ENCODE measurements around the gene TBC1D22A. TPM values are rescaled to one million over a fixed set of nuclear protein-coding genes. Genes with fewer than 3 reads are reported as not detected.

The TBC1D22A gene
- total and polyA plus RNA-seq, 4 donors: 4.1 to 12.4 (median 8.4) TPM

DNA sequence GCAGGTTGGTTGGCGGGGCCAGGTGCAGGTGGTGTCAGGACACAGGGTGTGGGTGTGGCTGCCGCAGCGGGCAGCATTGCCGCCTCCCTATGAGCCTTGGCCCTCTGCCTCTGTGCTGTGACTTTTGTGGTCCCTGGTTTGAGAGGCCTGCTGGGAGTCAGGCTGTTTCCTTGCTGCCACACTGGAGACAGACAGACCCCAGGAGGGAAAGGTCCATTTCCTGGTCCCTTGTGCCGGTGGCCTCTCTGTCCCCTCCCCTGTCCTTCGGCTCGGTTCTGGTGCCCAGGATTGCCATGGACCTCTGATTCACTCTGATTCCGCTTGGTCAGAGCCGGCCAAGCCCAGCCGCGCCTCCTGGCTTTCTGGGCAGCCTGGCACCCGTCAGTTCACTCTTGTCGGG is 196.9 kb downstream of the TBC1D22A start:
- Histone ChIP-seq H3K9ac (ENCODE audit: low read depth in 1 of 2, low read length in 2 of 2) (no peak overlapping the region), H3K27ac (ENCODE audit: low read depth in 1 of 2, low read length in 2 of 2) (no peak overlapping the region), H3K9me3 (ENCODE audit: control insufficient read depth in 4 of 4, low read length in 3 of 4) (no peaks in the 10 kb centered on the region), H3K36me3 (ENCODE audit: control insufficient read depth in 4 of 4, insufficient read depth in 3 of 4, low read depth in 1 of 4, low read length in 3 of 4) (no peaks in the 10 kb centered on the region), H3K4me3 (ENCODE audit: low read depth in 1 of 3, low read length in 3 of 3) (no peak overlapping the region), H3K27me3 (ENCODE audit: control insufficient read depth in 4 of 4, insufficient read depth in 4 of 4, low read length in 3 of 4) (no peaks in the 10 kb centered on the region), H3K4me1 (ENCODE audit: control insufficient read depth in 4 of 4, insufficient read depth in 4 of 4, low read length in 3 of 4) (no peaks in the 10 kb centered on the region)
- no peak for DNase-seq (ENCODE audit: low spot score)
- no peak for TF ChIP-seq SP1 (IDR thresholded peaks at IDR 0.05)
- TF ChIP-seq NR2F2 (IDR thresholded peaks at IDR 0.05): no peak
- TF ChIP-seq, protein P1, sequence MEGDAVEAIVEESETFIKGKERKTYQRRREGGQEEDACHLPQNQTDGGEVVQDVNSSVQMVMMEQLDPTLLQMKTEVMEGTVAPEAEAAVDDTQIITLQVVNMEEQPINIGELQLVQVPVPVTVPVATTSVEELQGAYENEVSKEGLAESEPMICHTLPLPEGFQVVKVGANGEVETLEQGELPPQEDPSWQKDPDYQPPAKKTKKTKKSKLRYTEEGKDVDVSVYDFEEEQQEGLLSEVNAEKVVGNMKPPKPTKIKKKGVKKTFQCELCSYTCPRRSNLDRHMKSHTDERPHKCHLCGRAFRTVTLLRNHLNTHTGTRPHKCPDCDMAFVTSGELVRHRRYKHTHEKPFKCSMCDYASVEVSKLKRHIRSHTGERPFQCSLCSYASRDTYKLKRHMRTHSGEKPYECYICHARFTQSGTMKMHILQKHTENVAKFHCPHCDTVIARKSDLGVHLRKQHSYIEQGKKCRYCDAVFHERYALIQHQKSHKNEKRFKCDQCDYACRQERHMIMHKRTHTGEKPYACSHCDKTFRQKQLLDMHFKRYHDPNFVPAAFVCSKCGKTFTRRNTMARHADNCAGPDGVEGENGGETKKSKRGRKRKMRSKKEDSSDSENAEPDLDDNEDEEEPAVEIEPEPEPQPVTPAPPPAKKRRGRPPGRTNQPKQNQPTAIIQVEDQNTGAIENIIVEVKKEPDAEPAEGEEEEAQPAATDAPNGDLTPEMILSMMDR (IDR thresholded peaks at IDR 0.05; ENCODE audit: low read depth, low read length, missing input control): no peak
- TF ChIP-seq FOXA1 (IDR thresholded peaks at IDR 0.05): no peak
- TF ChIP-seq YY1 (IDR thresholded peaks at IDR 0.05): no peak
- TF ChIP-seq FOXA2 (IDR thresholded peaks at IDR 0.05): no peak
- TF ChIP-seq EGR1 (IDR thresholded peaks at IDR 0.05; ENCODE audit: low read depth in 2 of 2): no peak
- TF ChIP-seq, protein P2, sequence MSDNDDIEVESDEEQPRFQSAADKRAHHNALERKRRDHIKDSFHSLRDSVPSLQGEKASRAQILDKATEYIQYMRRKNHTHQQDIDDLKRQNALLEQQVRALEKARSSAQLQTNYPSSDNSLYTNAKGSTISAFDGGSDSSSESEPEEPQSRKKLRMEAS (IDR thresholded peaks at IDR 0.05): no peak
- TF ChIP-seq, protein P3, sequence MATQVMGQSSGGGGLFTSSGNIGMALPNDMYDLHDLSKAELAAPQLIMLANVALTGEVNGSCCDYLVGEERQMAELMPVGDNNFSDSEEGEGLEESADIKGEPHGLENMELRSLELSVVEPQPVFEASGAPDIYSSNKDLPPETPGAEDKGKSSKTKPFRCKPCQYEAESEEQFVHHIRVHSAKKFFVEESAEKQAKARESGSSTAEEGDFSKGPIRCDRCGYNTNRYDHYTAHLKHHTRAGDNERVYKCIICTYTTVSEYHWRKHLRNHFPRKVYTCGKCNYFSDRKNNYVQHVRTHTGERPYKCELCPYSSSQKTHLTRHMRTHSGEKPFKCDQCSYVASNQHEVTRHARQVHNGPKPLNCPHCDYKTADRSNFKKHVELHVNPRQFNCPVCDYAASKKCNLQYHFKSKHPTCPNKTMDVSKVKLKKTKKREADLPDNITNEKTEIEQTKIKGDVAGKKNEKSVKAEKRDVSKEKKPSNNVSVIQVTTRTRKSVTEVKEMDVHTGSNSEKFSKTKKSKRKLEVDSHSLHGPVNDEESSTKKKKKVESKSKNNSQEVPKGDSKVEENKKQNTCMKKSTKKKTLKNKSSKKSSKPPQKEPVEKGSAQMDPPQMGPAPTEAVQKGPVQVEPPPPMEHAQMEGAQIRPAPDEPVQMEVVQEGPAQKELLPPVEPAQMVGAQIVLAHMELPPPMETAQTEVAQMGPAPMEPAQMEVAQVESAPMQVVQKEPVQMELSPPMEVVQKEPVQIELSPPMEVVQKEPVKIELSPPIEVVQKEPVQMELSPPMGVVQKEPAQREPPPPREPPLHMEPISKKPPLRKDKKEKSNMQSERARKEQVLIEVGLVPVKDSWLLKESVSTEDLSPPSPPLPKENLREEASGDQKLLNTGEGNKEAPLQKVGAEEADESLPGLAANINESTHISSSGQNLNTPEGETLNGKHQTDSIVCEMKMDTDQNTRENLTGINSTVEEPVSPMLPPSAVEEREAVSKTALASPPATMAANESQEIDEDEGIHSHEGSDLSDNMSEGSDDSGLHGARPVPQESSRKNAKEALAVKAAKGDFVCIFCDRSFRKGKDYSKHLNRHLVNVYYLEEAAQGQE (IDR thresholded peaks at IDR 0.05): no peak
- no peak for TF ChIP-seq RXRA (IDR thresholded peaks at IDR 0.05)
- no peak for TF ChIP-seq TAF1 (conservative IDR thresholded peaks at IDR 0.05)
- WGBS: 95% methylated on average over 13 of the region's 13 CpGs

DNA sequence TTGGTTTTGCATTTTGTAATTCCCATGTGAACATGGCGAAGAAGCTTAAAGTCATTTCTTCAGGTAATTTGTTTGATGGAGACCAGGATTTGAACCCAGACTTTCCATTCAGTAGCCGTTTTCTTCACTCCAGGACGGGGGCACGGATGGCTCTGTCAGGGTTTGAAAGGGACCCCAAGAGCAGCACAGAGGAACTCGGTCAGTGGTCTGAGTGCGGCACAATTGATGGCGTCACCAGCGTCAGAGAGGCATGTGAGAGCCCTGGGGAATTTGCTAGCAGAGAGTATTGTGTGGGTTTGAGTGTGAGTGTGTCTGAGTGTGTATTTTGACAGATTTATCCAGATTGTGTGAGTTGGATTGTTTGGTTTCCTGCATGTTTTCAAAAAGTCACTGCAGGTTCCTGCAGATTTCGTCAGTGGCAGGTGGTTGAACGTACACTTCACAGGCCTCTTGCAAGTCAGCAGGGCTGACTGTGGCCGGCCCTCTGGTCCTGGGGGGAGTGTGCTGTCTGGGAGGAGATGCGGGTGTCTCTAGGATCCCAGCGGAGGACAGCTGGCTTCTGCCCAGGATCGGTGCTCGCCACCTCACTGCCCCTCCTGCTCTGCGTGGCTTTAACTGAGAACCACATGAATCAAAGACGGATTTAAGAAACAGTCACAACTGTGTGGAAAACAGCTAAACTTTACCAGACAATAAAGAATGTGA is 199.3 kb downstream of the TBC1D22A start:
- no peak overlapping the region for H3K9ac ChIP-seq (ENCODE audit: low read depth in 1 of 2, low read length in 2 of 2)
- no peaks in the 10 kb centered on the region for H3K9me3 ChIP-seq (ENCODE audit: control insufficient read depth in 4 of 4, low read length in 3 of 4)
- H3K27me3 ChIP-seq (ENCODE audit: control insufficient read depth in 4 of 4, insufficient read depth in 4 of 4, low read length in 3 of 4): no peaks in the 10 kb centered on the region
- no peaks in the 10 kb centered on the region for H3K36me3 ChIP-seq (ENCODE audit: control insufficient read depth in 4 of 4, insufficient read depth in 3 of 4, low read depth in 1 of 4, low read length in 3 of 4)
- DNase-seq (ENCODE audit: low spot score): no peak
- WGBS: 95% methylated on average over 17 of the region's 17 CpGs
- no peak overlapping the region for H3K27ac ChIP-seq (ENCODE audit: low read depth in 1 of 2, low read length in 2 of 2)
- TF ChIP-seq, protein P1 (IDR thresholded peaks at IDR 0.05; ENCODE audit: low read depth, low read length, missing input control): no peak
- TF ChIP-seq, protein P2 (IDR thresholded peaks at IDR 0.05): no peak
- TF ChIP-seq HNF4A (conservative IDR thresholded peaks at IDR 0.05) (no peak), RXRA (IDR thresholded peaks at IDR 0.05) (no peak), TAF1 (conservative IDR thresholded peaks at IDR 0.05) (no peak), HNF4G (IDR thresholded peaks at IDR 0.05) (no peak), RAD21 (IDR thresholded peaks at IDR 0.05) (no peak), FOXA2 (IDR thresholded peaks at IDR 0.05) (no peak), JUND (IDR thresholded peaks at IDR 0.05) (no peak), SP1 (IDR thresholded peaks at IDR 0.05) (no peak), FOXA1 (IDR thresholded peaks at IDR 0.05) (no peak)
- TF ChIP-seq, protein P4, sequence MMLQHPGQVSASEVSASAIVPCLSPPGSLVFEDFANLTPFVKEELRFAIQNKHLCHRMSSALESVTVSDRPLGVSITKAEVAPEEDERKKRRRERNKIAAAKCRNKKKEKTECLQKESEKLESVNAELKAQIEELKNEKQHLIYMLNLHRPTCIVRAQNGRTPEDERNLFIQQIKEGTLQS (IDR thresholded peaks at IDR 0.05): no peak
- TF ChIP-seq, protein P5, sequence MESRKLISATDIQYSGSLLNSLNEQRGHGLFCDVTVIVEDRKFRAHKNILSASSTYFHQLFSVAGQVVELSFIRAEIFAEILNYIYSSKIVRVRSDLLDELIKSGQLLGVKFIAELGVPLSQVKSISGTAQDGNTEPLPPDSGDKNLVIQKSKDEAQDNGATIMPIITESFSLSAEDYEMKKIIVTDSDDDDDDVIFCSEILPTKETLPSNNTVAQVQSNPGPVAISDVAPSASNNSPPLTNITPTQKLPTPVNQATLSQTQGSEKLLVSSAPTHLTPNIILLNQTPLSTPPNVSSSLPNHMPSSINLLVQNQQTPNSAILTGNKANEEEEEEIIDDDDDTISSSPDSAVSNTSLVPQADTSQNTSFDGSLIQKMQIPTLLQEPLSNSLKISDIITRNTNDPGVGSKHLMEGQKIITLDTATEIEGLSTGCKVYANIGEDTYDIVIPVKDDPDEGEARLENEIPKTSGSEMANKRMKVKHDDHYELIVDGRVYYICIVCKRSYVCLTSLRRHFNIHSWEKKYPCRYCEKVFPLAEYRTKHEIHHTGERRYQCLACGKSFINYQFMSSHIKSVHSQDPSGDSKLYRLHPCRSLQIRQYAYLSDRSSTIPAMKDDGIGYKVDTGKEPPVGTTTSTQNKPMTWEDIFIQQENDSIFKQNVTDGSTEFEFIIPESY (IDR thresholded peaks at IDR 0.05): no peak
- H3K4me3 ChIP-seq (ENCODE audit: low read depth in 1 of 3, low read length in 3 of 3): no peak overlapping the region
- H3K4me1 ChIP-seq (ENCODE audit: control insufficient read depth in 4 of 4, insufficient read depth in 4 of 4, low read length in 3 of 4): no peaks in the 10 kb centered on the region
